Left kidney (tissue), 8 donors: Measurements from ENCODE around the gene LIPC. TPM values are rescaled to one million over a fixed set of nuclear protein-coding genes. Genes with fewer than 3 reads are reported as not detected.

Experiments
- DNase-seq: peaks from one replicate; pipeline ENCODE4 v3.0.0-alpha.2; 2013
- long read RNA-seq, 8 donors: transcript quantifications; one replicate each; lab custom pipeline, GENCODE V29; 2026
- polyA plus RNA-seq: library from polyadenylated mRNA; unstranded; fragments of 120-200 nt; gene quantifications from one replicate; pipeline ENCODE4 v1.2.1, GENCODE V29; 2013; ENCODE audit not compliant: insufficient read length

The LIPC gene
- polyA plus RNA-seq, result 15.6 TPM
- long read RNA-seq, donor 1, partial matches to known transcripts, result 0 of 3 reads
- long read RNA-seq, donor 1, other reads (novel, unspliced or antisense), result 0 of 3 reads
- long read RNA-seq, donor 2, partial matches to known transcripts, result 0 of 1 reads
- long read RNA-seq, donor 2, other reads (novel, unspliced or antisense), result 0 of 1 reads
- long read RNA-seq, donor 3, partial matches to known transcripts, result 0 of 2 reads
- long read RNA-seq, donor 3, other reads (novel, unspliced or antisense), result 0 of 2 reads
- long read RNA-seq, donor 4, result 0 reads
- long read RNA-seq, donor 5, partial matches to known transcripts, result 0 of 3 reads
- long read RNA-seq, donor 5, other reads (novel, unspliced or antisense), result 0 of 3 reads
- long read RNA-seq, donor 6, transcript LIPC-201 (9 exons, 2,751 nt), result major isoform, 5 of 5 reads
- long read RNA-seq, donor 6, partial matches to known transcripts, result 0 of 5 reads
- long read RNA-seq, donor 6, other reads (novel, unspliced or antisense), result 0 of 5 reads
- long read RNA-seq, donor 7, transcript LIPC-201 (9 exons, 2,751 nt), result major isoform, 6 of 8 reads
- long read RNA-seq, donor 7, partial matches to known transcripts, result 0 of 8 reads
- long read RNA-seq, donor 7, other reads (novel, unspliced or antisense), result 0 of 8 reads
- long read RNA-seq, donor 8, partial matches to known transcripts, result 0 of 3 reads
- long read RNA-seq, donor 8, other reads (novel, unspliced or antisense), result 0 of 3 reads

GRCh38 chr15:58431221-58432149 is at the start of gene LIPC:
Gene LIPC (plus strand): TSS chr15:58431991. CDS start chr15:58432033, 42 bp downstream.
- no peak for DNase-seq

GRCh38 chr15:58383876-58384275 is 47.9 kb upstream of the LIPC start:
- no peak for DNase-seq

- no peak for DNase-seq
These were observed 47.1 kb upstream of the LIPC start for GRCh38 chr15:58384667-58385066.

- no peak for DNase-seq
These were observed 45.7 kb upstream of the LIPC start for GRCh38 chr15:58386081-58386480.

GRCh38 chr15:58386641-58387040 is 45.1 kb upstream of the LIPC start:
- no peak for DNase-seq

- no peak for DNase-seq
These were observed 44.7 kb upstream of the LIPC start for GRCh38 chr15:58387130-58387529.

- no peak for DNase-seq
These were observed 43.6 kb upstream of the LIPC start for GRCh38 chr15:58388211-58388610.

GRCh38 chr15:58390118-58390517 is 41.7 kb upstream of the LIPC start:
- DNase-seq, result no peak

- DNase-seq, result no peak
These were observed 41.1 kb upstream of the LIPC start for GRCh38 chr15:58390655-58391054.

GRCh38 chr15:58391088-58391487 is 40.7 kb upstream of the LIPC start:
- DNase-seq, result no peak

- DNase-seq, result no peak
These were observed 39.6 kb upstream of the LIPC start for GRCh38 chr15:58392141-58392540.

GRCh38 chr15:58392611-58393161 is 39.1 kb upstream of the LIPC start:
- DNase-seq, result no peak

GRCh38 chr15:58393241-58393662 is 38.5 kb upstream of the LIPC start:
- DNase-seq, result peak; percentile 53

- DNase-seq, result no peak
These were observed 35.6 kb upstream of the LIPC start for GRCh38 chr15:58396181-58396580.

- no peak for DNase-seq
These were observed 33.7 kb upstream of the LIPC start for GRCh38 chr15:58398071-58398470.

- DNase-seq, result no peak
These were observed 33.1 kb upstream of the LIPC start for GRCh38 chr15:58398643-58399042.

- DNase-seq, result no peak
These were observed 32.1 kb upstream of the LIPC start for GRCh38 chr15:58399739-58400138.

GRCh38 chr15:58401276-58401675 is 30.5 kb upstream of the LIPC start:
- no peak for DNase-seq

GRCh38 chr15:58401991-58402649 is 29.7 kb upstream of the LIPC start:
- DNase-seq, result no peak

GRCh38 chr15:58403581-58403980 is 28.2 kb upstream of the LIPC start:
- no peak for DNase-seq

- DNase-seq, result no peak
These were observed 27.8 kb upstream of the LIPC start for GRCh38 chr15:58404020-58404419.
